Sigmoid colon (tissue), 3 donors: ENCODE results near the gene SMCR8.

ENCODE experiments used
- CTCF ChIP-seq, 4 experiments: fragments of 450-650 bp in 3 of 4; fragments of 200-600 bp in 1 of 4; IDR thresholded peaks; one replicate each; pipeline ENCODE4 v1.5.1; 2016 to 2019; ENCODE audit warnings: antibody characterized with exemption in 4 of 4, mild to moderate bottlenecking in 3 of 4, moderate library complexity in 2 of 4
- POLR2A ChIP-seq, 2 donors: fragments of 450-650 bp; IDR thresholded peaks; one replicate each; pipeline ENCODE4 v1.6.1; 2016; ENCODE audit warnings: antibody characterized with exemption in 2 of 2, mild to moderate bottlenecking in 2 of 2, moderate library complexity in 2 of 2

- TF ChIP-seq POLR2A (IDR thresholded peaks at IDR 0.05): no peak
- no peak for TF ChIP-seq CTCF (IDR thresholded peaks at IDR 0.05)
Measured at GRCh38 chr17:18326039-18326438, 10.9 kb downstream of the SMCR8 start.
